Measurements from ENCODE around the gene DCHS1.

DNA sequence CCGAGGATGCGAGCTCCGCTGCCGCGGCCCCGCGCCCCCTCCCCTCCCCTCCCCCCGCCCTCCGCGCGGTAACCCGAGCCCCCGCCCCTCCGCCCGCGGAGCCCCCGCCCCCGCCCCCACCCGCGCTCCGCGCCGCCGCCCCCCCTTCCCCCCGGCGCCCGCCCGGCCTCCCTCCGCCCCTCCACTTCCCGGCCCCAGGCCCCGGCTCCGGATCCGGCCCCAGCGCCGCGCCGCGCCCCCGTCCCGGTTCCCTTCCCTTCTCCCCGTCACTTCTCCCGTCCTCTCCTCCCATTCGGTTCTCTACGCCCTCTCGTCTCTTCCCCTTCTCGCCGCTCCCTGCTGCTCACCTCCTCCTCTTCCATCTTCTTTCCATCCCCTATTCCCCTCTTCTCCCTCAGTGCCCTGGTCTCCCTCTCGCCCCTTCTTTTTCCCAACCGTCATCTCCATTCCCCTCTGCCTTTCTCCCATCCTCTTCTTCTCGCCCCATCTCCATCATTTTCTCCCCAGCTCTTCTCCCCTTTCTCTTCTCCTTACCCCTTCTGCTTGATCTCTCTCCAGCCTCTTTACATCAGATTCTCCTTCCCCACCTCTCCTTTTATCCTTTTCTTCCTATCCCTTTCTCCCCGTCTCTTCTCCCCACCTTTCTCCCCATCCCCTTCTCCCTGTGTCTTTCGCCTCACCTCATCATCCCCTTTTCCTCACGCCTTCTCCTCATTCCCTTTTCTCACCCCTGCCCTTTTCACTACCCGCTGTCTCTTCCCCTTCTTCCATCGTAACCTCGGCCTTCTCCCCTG lies at the start of gene DCHS1:
- TF ChIP-seq, protein P1, sequence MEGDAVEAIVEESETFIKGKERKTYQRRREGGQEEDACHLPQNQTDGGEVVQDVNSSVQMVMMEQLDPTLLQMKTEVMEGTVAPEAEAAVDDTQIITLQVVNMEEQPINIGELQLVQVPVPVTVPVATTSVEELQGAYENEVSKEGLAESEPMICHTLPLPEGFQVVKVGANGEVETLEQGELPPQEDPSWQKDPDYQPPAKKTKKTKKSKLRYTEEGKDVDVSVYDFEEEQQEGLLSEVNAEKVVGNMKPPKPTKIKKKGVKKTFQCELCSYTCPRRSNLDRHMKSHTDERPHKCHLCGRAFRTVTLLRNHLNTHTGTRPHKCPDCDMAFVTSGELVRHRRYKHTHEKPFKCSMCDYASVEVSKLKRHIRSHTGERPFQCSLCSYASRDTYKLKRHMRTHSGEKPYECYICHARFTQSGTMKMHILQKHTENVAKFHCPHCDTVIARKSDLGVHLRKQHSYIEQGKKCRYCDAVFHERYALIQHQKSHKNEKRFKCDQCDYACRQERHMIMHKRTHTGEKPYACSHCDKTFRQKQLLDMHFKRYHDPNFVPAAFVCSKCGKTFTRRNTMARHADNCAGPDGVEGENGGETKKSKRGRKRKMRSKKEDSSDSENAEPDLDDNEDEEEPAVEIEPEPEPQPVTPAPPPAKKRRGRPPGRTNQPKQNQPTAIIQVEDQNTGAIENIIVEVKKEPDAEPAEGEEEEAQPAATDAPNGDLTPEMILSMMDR (IDR thresholded peaks at IDR 0.05): no peak
- TF ChIP-seq, protein P2, sequence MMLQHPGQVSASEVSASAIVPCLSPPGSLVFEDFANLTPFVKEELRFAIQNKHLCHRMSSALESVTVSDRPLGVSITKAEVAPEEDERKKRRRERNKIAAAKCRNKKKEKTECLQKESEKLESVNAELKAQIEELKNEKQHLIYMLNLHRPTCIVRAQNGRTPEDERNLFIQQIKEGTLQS (CRISPR knock-in tag; conservative IDR thresholded peaks at IDR 0.05): no peak
- TF ChIP-seq, protein P3, sequence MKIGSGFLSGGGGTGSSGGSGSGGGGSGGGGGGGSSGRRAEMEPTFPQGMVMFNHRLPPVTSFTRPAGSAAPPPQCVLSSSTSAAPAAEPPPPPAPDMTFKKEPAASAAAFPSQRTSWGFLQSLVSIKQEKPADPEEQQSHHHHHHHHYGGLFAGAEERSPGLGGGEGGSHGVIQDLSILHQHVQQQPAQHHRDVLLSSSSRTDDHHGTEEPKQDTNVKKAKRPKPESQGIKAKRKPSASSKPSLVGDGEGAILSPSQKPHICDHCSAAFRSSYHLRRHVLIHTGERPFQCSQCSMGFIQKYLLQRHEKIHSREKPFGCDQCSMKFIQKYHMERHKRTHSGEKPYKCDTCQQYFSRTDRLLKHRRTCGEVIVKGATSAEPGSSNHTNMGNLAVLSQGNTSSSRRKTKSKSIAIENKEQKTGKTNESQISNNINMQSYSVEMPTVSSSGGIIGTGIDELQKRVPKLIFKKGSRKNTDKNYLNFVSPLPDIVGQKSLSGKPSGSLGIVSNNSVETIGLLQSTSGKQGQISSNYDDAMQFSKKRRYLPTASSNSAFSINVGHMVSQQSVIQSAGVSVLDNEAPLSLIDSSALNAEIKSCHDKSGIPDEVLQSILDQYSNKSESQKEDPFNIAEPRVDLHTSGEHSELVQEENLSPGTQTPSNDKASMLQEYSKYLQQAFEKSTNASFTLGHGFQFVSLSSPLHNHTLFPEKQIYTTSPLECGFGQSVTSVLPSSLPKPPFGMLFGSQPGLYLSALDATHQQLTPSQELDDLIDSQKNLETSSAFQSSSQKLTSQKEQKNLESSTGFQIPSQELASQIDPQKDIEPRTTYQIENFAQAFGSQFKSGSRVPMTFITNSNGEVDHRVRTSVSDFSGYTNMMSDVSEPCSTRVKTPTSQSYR (CRISPR knock-in tag; IDR thresholded peaks at IDR 0.05): no peak
- TF ChIP-seq NFE2L1 (CRISPR knock-in tag; IDR thresholded peaks at IDR 0.05) (no peak), SP1 (CRISPR knock-in tag; conservative IDR thresholded peaks at IDR 0.05) (no peak)
